ENCODE results near the gene DPCD.

DPCD gene

GRCh38 chr10:101617102-101617823, 29.1 kb downstream of the DPCD start:
- H3K4me3 ChIP-seq (ENCODE audit: low read depth, low read length) = no peak overlapping the region
- H3K9me3 ChIP-seq (ENCODE audit: severe bottlenecking) = no peaks in the 10 kb centered on the region
- peaks cover 9% of the 10 kb centered on the region; the same call in 1 of the 2 replicates for H3K36me3 ChIP-seq
- DNase-seq = no peak
- H3K27ac ChIP-seq = no peak overlapping the region
- no peaks in the 10 kb centered on the region for H3K27me3 ChIP-seq (ENCODE audit: insufficient read depth, low read depth, severe bottlenecking)
- 0 out of 2 replicates have a peak, but pooled peaks have one; percentile 24 for TF ChIP-seq CTCF (IDR thresholded peaks at IDR 0.05; ENCODE audit: low read depth, low read length)

- H3K36me3 ChIP-seq = peaks cover 9% of the 10 kb centered on the region; the same call in 1 of the 2 replicates
- no peak for TF ChIP-seq CTCF (IDR thresholded peaks at IDR 0.05; ENCODE audit: low read depth, low read length)
- no peak overlapping the region for H3K4me3 ChIP-seq (ENCODE audit: low read depth, low read length)
- DNase-seq = no peak
- no peaks in the 10 kb centered on the region for H3K27me3 ChIP-seq (ENCODE audit: insufficient read depth, low read depth, severe bottlenecking)
- H3K27ac ChIP-seq = no peak overlapping the region
- H3K9me3 ChIP-seq (ENCODE audit: severe bottlenecking) = no peaks in the 10 kb centered on the region
Measured at GRCh38 chr10:101617824-101618568, 29.9 kb downstream of the DPCD start.

- no peaks in the 10 kb centered on the region for H3K27me3 ChIP-seq (ENCODE audit: insufficient read depth, low read depth, severe bottlenecking)
- H3K36me3 ChIP-seq = peaks cover 16% of the 10 kb centered on the region
- H3K4me3 ChIP-seq (ENCODE audit: low read depth, low read length) = no peak overlapping the region
- no peak overlapping the region for H3K27ac ChIP-seq
- no peaks in the 10 kb centered on the region for H3K9me3 ChIP-seq (ENCODE audit: severe bottlenecking)
- no peak for DNase-seq
- no peak for TF ChIP-seq CTCF (IDR thresholded peaks at IDR 0.05; ENCODE audit: low read depth, low read length)
Measured at GRCh38 chr10:101618871-101619270, 30.8 kb downstream of the DPCD start.

- Histone ChIP-seq H3K36me3 (peaks cover 18% of the 10 kb centered on the region), H3K27me3 (ENCODE audit: insufficient read depth, low read depth, severe bottlenecking) (no peaks in the 10 kb centered on the region), H3K27ac (no peak overlapping the region), H3K4me3 (ENCODE audit: low read depth, low read length) (no peak overlapping the region), H3K9me3 (ENCODE audit: severe bottlenecking) (no peaks in the 10 kb centered on the region)
- peak; percentile 75 for DNase-seq
- TF ChIP-seq CTCF (IDR thresholded peaks at IDR 0.05; ENCODE audit: low read depth, low read length) = no peak
Measured at GRCh38 chr10:101619983-101620382, 31.9 kb downstream of the DPCD start.

GRCh38 chr10:101623528-101623927, 35.4 kb downstream of the DPCD start:
- Histone ChIP-seq H3K27ac (no peak overlapping the region), H3K27me3 (ENCODE audit: insufficient read depth, low read depth, severe bottlenecking) (no peaks in the 10 kb centered on the region), H3K9me3 (ENCODE audit: severe bottlenecking) (no peaks in the 10 kb centered on the region), H3K36me3 (peaks cover 10% of the 10 kb centered on the region), H3K4me3 (ENCODE audit: low read depth, low read length) (no peak overlapping the region)
- no peak for DNase-seq
- TF ChIP-seq CTCF (IDR thresholded peaks at IDR 0.05; ENCODE audit: low read depth, low read length) = no peak
